HAP-1 (cell line): ENCODE measurements around the gene FAM219B.
"Not testable (repeated sequence)": the region's sequence is repeated elsewhere in the genome, so short reads cannot be mapped to it uniquely, and the experiment has no call there.

ENCODE experiments used
- DNase-seq, 2 experiments: peaks; one replicate each; pipeline ENCODE4 v3.0.0-alpha.2; 2016 to 2020; ENCODE audit warnings: low spot score in 2 of 2
- H3K27me3 ChIP-seq: fragments of 250-450 bp; sonication (Bioruptor Pico); 2 replicates; pipeline ENCODE4 v1.5.1; 2020; ENCODE audit warnings: low read depth, mild to moderate bottlenecking, moderate library complexity
- H3K36me3 ChIP-seq: fragments of 250-450 bp; sonication (Bioruptor Pico); replicated peaks from 2 replicates; pipeline ENCODE4 v1.5.1; 2020; ENCODE audit warnings: mild to moderate bottlenecking
- H3K4me1 ChIP-seq: fragments of 250-450 bp; sonication (Bioruptor Pico); 2 replicates; pipeline ENCODE4 v1.5.1; 2020; ENCODE audit warnings: mild to moderate bottlenecking
- H3K4me3 ChIP-seq: fragments of 250-450 bp; sonication (Bioruptor Pico); 2 replicates; pipeline ENCODE4 v1.5.1; 2020; ENCODE audit warnings: mild to moderate bottlenecking, moderate library complexity
- H3K9me3 ChIP-seq: fragments of 250-450 bp; sonication (Bioruptor Pico); 2 replicates; pipeline ENCODE4 v1.5.1; 2020; ENCODE audit warnings: mild to moderate bottlenecking, moderate library complexity
- in situ Hi-C: fragments of 300-500 bp; cut with MboI; formaldehyde crosslinking; loops from 3 replicates; pipeline ENCODE4 v1.14.3; 2020; ENCODE audit warnings: low sequenced_read_pairs, inconsistent platforms, mixed read lengths

The FAM219B gene

DNA sequence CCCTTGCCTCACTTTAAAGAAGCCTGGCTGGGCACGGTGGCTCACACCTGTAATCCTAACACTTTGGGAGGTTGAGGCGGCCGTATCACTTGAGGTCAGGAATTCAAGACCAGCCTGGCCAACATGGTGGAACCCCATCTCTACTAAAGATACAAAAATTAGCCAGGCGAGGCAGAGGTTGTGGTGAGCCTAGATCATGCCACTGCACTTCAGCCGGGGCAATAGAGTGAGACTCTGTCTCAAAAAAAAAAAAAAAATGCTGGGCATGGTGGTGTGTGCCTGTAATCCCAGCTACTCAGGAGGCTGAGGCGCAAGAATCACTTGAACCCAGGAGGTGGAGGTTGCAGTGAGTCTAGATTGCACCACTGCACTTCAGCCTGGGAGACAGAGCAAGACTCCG, 12.3 kb downstream of the FAM219B start:
- in situ Hi-C loops = loop anchor here (5.0 kb wide), 1 partner anchor 48 kb away; no protein-coding TSS in a partner anchor
- peaks cover 76% of the 10 kb centered on the region for H3K36me3 ChIP-seq

GRCh38 chr15:74893627-74894026, 13.0 kb downstream of the FAM219B start:
- no peaks in the 10 kb centered on the region for H3K9me3 ChIP-seq
- in situ Hi-C loops = loop anchor here (5.0 kb wide), 1 partner anchor 49 kb away; no protein-coding TSS in a partner anchor
- H3K4me3 ChIP-seq = no peak overlapping the region
- no peaks in the 10 kb centered on the region for H3K27me3 ChIP-seq
- peaks cover 12% of the 10 kb centered on the region for H3K4me1 ChIP-seq
- H3K36me3 ChIP-seq = peaks cover 68% of the 10 kb centered on the region
- DNase-seq = no peak

More for the DNA sequence above, 12.3 kb downstream of the FAM219B start:
- not testable (repeated sequence) for H3K4me1 ChIP-seq, H3K27me3 ChIP-seq, DNase-seq, H3K4me3 ChIP-seq, H3K9me3 ChIP-seq

GRCh38 chr15:74892931-74893330, 13.7 kb downstream of the FAM219B start:
- H3K36me3 ChIP-seq = peaks cover 64% of the 10 kb centered on the region
- in situ Hi-C loops = loop anchor here (5.0 kb wide), 1 partner anchor 49 kb away; no protein-coding TSS in a partner anchor

GRCh38 chr15:74892313-74892712, 14.3 kb downstream of the FAM219B start:
- Histone ChIP-seq H3K9me3 (no peaks in the 10 kb centered on the region), H3K4me3 (no peak overlapping the region), H3K36me3 (peaks cover 57% of the 10 kb centered on the region), H3K27me3 (no peaks in the 10 kb centered on the region), H3K4me1 (peaks cover 16% of the 10 kb centered on the region)
- DNase-seq = no peak
- in situ Hi-C loops = loop anchor here (5.0 kb wide), 1 partner anchor 50 kb away; no protein-coding TSS in a partner anchor

More at GRCh38 chr15:74892931-74893330, 13.7 kb downstream of the FAM219B start:
- H3K4me3 ChIP-seq = no peak overlapping the region
- no peaks in the 10 kb centered on the region for H3K9me3 ChIP-seq
- H3K4me1 ChIP-seq = peaks cover 12% of the 10 kb centered on the region
- H3K27me3 ChIP-seq = no peaks in the 10 kb centered on the region
- peak in 1 of 2 experiments; percentile 2 for DNase-seq

DNA sequence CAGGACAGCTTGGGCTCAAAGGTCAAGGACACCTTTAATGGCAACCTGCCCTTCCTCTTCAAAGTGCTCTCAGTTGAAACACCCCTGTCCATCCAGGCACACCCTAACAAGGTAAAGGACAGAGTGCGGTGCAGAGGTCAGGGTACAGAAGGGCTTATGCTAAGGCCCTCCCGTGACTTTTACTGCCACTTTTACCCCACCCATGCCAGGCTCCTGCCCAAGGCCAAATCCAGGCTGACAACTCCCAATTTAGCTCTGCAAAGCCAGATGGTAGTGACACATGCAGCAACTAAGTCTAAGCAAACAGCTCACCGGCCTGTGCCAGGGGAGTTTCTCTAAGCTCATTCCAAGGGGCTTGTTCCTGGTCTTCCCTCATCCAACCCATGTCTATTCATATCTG, 15.2 kb downstream of the FAM219B start:
- H3K4me3 ChIP-seq = no peak overlapping the region
- peaks cover 16% of the 10 kb centered on the region for H3K4me1 ChIP-seq
- H3K27me3 ChIP-seq = no peaks in the 10 kb centered on the region
- H3K36me3 ChIP-seq = peaks cover 49% of the 10 kb centered on the region
- no peaks in the 10 kb centered on the region for H3K9me3 ChIP-seq
- DNase-seq = no peak
- in situ Hi-C loops = loop anchor here (5.0 kb wide), 1 partner anchor 51 kb away; no protein-coding TSS in a partner anchor

- Histone ChIP-seq H3K27me3 (no peaks in the 10 kb centered on the region), H3K9me3 (no peaks in the 10 kb centered on the region), H3K4me3 (peak overlapping the region; percentile 59), H3K36me3 (peaks cover 40% of the 10 kb centered on the region), H3K4me1 (peaks cover 16% of the 10 kb centered on the region)
- no peak for DNase-seq
- in situ Hi-C loops = loop anchor here (5.0 kb wide), 1 partner anchor 52 kb away; no protein-coding TSS in a partner anchor
Observed at GRCh38 chr15:74890665-74890960, 16.0 kb downstream of the FAM219B start.

GRCh38 chr15:74889883-74890664, 16.6 kb downstream of the FAM219B start, which contains the start of gene MPI:
TSS of gene MPI (plus strand) at chr15:74890042. CDS start at chr15:74890074, 32 bp downstream.
- peaks cover 16% of the 10 kb centered on the region for H3K4me1 ChIP-seq
- H3K36me3 ChIP-seq = peaks cover 37% of the 10 kb centered on the region
- H3K27me3 ChIP-seq = no peaks in the 10 kb centered on the region
- H3K9me3 ChIP-seq = no peaks in the 10 kb centered on the region
- in situ Hi-C loops = loop anchor here (5.0 kb wide), 1 partner anchor 52 kb away; no protein-coding TSS in a partner anchor
- H3K4me3 ChIP-seq = peak within 1 kb of the TSS; percentile 59
- peak; percentile 95 to 98 for DNase-seq

GRCh38 chr15:74889390-74889882, 17.2 kb downstream of the FAM219B start:
- Histone ChIP-seq H3K4me1 (peaks cover 16% of the 10 kb centered on the region), H3K27me3 (no peaks in the 10 kb centered on the region), H3K9me3 (no peaks in the 10 kb centered on the region), H3K36me3 (peaks cover 37% of the 10 kb centered on the region), H3K4me3 (peak overlapping the region; percentile 59)
- in situ Hi-C loops = no loop called here
- DNase-seq = peak in 1 of 2 experiments; percentile 65

DNA sequence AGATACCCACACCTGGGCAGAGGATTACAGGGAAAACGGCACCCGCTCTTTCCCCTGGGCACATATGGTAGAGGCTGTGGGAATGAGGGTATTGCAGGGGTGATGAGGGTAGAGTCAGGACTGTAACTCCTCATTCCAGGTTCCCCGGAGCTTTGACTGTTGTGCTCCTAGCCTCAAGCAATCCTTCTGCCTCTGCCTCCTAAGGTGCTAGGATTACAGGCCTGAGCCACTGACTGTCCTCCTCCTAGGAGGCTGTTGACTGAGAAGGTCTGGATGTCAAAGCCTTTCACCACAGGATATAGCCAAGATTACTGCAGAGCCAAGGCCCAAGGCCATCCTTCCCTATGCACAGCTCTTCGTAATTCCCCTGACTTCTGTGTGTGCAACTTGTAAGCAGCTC, 17.9 kb downstream of the FAM219B start:
- H3K27me3 ChIP-seq = no peaks in the 10 kb centered on the region
- H3K4me1 ChIP-seq = peaks cover 16% of the 10 kb centered on the region
- peaks cover 30% of the 10 kb centered on the region for H3K36me3 ChIP-seq
- no peak overlapping the region for H3K4me3 ChIP-seq
- no peak for DNase-seq
- in situ Hi-C loops = no loop called here
- H3K9me3 ChIP-seq = no peaks in the 10 kb centered on the region

DNA sequence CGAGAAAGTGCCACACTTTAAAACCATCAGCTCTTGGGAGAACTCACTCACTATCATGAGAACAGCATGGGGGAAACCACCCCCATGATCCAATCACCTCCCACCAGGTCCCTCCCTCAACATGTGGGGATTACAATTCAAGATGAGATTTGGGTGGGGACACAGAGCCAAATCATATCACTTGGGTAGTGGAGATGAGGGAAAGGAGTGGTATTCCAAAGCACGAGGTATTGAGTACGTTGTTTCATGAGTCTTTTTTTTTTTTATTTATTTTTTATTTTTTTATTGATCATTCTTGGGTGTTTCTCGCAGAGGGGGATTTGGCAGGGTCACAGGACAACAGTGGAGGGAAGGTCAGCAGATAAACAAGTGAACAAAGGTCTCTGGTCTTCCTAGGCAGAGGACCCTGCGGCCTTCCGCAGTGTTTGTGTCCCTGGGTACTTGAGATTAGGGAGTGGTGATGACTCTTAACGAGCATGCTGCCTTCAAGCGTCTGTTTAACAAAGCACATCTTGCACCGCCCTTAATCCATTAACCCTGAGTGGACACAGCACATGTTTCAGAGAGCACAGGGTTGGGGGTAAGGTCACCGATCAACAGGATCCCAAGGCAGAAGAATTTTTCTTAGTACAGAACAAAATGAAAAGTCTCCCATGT, 19.0 kb downstream of the FAM219B start:
- H3K4me3 ChIP-seq, in situ Hi-C loops, DNase-seq: not testable (repeated sequence)

GRCh38 chr15:74885461-74885860, 21.2 kb downstream of the FAM219B start:
- no peak for DNase-seq
- Histone ChIP-seq H3K4me1 (peaks cover 11% of the 10 kb centered on the region), H3K27me3 (no peaks in the 10 kb centered on the region), H3K9me3 (peaks cover 19% of the 10 kb centered on the region), H3K4me3 (no peak overlapping the region), H3K36me3 (no peaks in the 10 kb centered on the region)
- in situ Hi-C loops = no loop called here

More for the DNA sequence above, 19.0 kb downstream of the FAM219B start:
- H3K4me1 ChIP-seq = peaks cover 16% of the 10 kb centered on the region
- not testable (repeated sequence) for H3K9me3 ChIP-seq, H3K27me3 ChIP-seq
- H3K36me3 ChIP-seq = peaks cover 20% of the 10 kb centered on the region

GRCh38 chr15:74884428-74885223, 22.0 kb downstream of the FAM219B start:
- peak in 1 of 2 experiments; percentile 2 for DNase-seq
- H3K4me3 ChIP-seq = no peak overlapping the region
- no peaks in the 10 kb centered on the region for H3K27me3 ChIP-seq
- no peaks in the 10 kb centered on the region for H3K36me3 ChIP-seq
- H3K9me3 ChIP-seq = peaks cover 19% of the 10 kb centered on the region
- H3K4me1 ChIP-seq = peaks cover 10% of the 10 kb centered on the region
- in situ Hi-C loops = no loop called here

- in situ Hi-C loops = no loop called here
- H3K9me3 ChIP-seq = peaks cover 19% of the 10 kb centered on the region
- no peaks in the 10 kb centered on the region for H3K36me3 ChIP-seq
- H3K4me3 ChIP-seq = no peak overlapping the region
- peak in 1 of 2 experiments; percentile 1 for DNase-seq
- no peaks in the 10 kb centered on the region for H3K27me3 ChIP-seq
- H3K4me1 ChIP-seq = peaks cover 2% of the 10 kb centered on the region; the same call in 1 of the 2 replicates
Observed at GRCh38 chr15:74882528-74882927, 24.1 kb downstream of the FAM219B start.
